Epidermal melanocyte (primary cell): ENCODE data around the gene HES5.
"Not testable (repeated sequence)": the region's sequence is repeated elsewhere in the genome, so short reads cannot be mapped to it uniquely, and the experiment has no call there.

Source experiments
- DNase-seq: peaks from one replicate; pipeline ENCODE4 v3.0.0; 2011; ENCODE audit warnings: low spot score; ENCODE audit not compliant: insufficient read length

Gene HES5

DNA sequence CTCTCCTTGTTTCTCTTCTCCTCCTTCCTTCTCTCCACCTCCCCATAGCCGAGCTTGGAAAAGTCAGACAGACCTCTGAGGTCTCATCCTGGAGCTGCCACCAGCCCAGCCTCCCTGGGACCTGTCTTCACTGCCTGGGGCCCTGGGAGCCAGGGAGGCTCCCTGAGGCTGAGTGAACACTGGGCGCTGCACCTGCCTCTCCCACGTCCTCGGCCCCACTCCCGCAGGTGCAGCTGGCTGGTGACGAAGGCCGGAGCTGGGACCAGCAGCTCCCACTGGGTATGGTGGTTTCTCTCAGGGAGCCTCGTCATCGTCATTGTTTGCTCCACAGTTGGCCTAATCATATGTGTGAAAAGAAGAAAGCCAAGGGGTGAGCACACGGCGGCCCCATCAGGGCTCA, 31.4 kb upstream of the HES5 start:
- DNase-seq, result no peak

DNA sequence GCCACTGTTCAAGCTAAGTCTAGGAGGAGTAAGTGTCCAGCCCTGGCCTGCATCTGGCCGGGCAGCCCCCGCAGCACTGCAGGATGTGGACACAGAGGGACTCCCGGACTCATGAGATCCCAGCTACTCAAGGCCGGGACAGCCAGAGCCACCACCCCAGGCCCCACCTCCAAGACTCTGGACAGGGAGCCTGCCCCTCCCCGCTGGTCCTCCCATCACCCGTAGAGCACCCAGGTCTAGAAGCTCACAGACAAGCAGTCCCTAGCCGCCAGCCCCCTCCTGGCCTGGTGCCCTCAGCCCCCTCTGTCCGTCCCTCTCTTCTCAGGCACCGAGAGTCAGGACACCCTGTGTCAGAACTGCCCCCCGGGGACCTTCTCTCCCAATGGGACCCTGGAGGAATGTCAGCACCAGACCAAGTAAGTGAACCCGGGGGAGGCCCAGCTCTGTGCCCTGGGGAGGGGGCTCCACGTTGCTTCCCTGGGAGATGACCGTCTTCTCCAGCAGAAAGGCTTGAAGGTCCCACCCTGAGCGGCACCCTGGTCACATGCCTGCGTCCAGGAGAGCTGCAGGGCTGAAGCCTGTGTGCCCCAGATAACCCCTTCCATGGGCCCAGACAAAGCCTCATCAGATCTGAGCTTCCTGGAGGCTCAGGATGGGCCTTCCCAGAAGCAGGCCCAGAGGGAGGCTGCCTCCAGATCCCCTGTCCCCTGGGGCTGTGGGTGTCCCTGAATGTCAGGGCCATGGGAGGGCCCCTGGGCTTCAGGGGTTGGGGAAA, 30.4 kb upstream of the HES5 start:
- DNase-seq, result no peak

DNA sequence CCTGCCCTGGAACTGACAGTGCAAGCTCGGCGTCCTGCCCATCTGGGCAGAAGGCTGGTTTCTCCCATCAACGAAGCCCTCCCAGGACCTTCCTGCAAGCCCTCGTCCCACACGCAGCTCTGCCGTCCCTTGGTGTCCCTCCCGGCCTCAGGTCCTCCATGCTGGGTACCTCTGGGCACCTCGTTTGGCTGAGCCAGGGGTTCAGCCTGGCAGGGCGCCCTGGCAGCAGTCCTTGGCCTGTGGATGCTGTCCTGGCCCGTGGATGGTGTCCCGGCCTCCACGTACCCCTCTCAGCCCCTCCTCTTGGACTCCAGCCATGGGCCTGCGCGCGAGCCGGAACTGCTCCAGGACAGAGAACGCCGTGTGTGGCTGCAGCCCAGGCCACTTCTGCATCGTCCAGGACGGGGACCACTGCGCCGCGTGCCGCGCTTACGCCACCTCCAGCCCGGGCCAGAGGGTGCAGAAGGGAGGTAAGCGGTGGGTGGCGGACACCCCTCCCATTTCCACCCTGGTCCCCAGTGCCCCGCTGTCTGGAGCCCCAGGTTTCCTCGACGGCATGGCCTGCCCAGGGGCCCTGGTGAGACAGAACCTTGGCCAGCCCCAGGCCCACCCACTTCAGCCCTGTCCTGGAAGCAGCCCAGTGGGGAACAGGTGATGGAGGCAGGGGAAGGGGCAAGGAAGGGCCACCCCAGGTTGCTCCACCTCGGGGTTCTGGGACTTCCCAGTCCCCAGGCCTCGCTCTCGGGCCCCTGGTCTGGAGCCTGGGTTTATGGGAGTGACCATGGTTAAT, 29.6 kb upstream of the HES5 start:
- DNase-seq, result no peak

DNA sequence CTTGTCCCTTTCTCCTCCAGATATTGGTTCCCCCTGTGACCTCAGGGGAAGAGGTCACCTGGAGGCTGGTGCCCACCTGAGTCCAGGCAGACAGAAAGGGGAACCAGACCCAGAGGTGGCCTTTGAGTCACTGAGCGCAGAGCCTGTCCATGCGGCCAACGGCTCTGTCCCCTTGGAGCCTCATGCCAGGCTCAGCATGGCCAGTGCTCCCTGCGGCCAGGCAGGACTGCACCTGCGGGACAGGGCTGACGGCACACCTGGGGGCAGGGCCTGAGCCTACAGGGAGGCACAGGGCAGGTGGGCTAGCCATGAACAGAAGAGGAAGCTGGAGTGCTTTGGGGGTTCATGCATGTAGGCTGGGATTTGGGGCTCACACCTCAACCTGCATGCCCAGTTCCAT, 28.8 kb upstream of the HES5 start:
- DNase-seq, result no peak

DNA sequence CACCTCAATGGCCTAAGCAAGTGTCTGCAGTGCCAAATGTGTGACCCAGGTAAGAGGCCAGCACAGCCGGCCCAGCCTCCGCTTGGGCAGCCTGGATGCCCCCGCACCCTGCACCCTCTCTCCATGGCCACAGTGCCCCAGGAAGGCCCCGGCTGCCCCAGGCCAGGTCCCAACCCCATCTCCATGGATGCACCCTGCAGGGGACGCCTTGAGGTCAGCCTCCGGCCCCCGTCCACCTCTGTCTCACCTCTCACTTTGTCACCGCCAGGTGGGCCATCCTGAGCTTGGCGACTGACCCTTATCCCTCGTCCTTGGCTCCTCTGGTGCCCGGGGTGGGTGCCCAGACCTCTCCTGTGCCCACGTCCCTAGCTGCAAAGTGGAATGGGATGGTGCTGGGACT, 28.4 kb upstream of the HES5 start:
- DNase-seq, result no peak

DNA sequence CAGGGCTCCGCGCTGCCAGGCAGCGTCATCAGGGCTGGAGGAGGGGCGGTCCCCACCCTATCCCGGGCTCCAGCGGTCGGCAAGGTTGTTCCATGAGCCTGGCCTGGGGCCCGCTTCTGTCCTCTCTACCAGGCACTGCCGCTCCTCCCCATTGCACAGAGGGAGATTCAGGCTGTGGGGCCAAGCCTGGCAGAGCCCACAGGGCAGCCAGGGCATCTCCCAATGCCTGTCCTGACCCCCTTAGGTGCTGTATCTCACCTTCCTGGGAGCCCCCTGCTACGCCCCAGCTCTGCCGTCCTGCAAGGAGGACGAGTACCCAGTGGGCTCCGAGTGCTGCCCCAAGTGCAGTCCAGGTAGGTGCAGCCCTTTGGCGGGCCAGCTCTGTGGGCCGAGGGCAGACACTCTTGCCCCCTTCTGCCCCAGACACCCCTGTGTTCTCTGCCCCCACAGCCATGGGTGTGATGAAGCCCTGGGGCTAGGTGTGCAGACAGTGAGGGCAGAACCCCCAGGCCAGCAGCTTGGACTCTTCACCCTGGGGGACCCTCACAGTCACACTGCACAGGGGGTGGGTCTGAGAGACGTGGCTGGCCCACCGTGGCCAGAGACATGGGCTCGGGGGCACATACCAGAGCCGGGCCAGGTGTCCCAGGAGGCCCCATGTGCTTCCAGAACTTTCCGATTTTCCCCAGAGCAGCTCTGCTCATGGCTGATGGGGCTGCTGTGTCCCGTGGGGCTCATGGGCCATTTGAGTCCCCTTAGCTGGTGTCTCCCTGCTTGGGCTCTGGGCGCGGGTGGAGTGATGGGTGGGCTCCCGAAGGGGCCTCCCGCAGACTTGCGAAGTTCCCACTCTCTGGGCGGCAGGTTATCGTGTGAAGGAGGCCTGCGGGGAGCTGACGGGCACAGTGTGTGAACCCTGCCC, 27.7 kb upstream of the HES5 start:
- DNase-seq, result no peak

DNA sequence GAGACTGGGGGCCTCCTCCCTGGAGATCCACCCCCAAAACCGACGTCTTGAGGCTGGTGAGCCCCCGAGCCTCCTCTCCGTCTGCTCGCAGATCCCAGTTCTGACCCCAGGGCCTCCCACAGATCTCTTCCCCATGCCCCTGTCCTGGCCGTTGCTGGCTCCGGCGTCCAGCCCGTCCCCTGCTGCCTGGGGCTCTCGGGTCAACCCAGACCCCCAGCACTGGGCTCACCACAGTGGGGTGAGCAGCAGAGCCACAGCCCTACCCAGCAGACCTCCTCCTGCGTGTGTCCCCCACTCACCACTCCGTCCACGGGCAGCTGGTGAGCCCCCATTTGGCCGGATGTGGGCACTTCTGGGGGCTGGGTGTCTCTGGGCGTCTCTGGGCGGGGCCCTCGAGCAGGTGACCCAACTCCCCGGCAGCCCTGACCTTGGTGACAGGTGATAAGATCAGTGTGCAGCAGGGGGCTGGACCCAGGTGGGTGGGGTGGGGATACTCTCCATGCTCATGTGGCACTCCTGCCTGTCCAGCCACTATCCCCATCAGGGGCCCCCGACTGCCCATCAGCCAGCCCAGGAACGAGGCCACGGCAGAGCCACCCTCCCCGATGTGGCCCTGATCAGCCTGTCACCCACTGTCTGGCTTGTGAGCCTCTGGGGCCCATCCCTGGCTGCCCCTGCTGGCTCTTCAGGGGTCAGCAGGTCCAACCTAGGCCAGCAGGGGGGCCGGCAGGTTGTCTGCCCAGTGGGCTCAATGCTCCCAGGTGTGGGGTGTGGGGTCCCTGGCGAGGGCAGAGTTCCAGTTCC, 26.8 kb upstream of the HES5 start:
- no peak for DNase-seq

DNA sequence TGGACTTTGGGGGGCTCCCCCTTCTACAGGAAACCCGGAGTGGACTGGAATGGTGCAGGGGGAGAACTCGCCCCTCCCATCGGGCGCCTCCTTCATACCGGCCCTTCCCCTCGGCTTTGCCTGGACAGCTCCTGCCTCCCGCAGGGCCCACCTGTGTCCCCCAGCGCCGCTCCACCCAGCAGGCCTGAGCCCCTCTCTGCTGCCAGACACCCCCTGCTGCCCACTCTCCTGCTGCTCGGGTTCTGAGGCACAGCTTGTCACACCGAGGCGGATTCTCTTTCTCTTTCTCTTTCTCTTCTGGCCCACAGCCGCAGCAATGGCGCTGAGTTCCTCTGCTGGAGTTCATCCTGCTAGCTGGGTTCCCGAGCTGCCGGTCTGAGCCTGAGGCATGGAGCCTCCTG, 26.2 kb upstream of the HES5 start, which contains the start of gene TNFRSF14:
TSS of gene TNFRSF14 (plus strand) at position 95 of the 401 bp plus-strand sequence. CDS start at position 389, 294 bp downstream.
- no peak for DNase-seq

DNA sequence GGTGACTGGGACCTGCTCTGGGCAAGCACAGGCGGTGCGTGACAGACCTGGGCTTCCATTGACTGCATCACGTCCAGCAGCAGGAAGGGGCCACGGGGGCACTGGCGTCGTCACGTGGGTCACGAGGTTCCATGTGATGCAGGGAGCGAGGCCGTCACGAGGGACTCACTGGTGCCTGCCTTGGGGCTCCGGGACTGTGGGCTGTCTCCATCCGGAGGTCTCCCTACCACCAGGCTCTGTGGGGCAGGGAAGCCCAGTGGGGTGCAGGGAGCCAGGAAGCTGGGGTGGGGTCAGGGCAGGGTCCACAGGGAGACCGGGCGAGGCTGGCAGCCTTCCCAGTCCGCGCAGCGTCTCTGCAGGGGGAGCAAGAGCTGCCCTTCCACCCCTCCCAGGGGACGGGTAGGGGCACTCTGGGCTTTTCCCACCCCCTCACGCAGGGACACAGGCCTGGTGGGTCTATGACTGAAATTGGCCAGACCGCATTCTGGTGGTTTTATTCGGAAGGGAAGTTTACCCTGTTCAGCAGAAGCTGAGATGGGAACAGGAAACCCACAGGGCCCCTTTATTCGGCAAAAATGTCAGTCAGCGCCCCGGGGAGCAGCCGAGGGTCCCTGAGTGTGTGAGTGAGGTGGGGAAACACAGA, 25.7 kb upstream of the HES5 start:
- peak; percentile 88 for DNase-seq

DNA sequence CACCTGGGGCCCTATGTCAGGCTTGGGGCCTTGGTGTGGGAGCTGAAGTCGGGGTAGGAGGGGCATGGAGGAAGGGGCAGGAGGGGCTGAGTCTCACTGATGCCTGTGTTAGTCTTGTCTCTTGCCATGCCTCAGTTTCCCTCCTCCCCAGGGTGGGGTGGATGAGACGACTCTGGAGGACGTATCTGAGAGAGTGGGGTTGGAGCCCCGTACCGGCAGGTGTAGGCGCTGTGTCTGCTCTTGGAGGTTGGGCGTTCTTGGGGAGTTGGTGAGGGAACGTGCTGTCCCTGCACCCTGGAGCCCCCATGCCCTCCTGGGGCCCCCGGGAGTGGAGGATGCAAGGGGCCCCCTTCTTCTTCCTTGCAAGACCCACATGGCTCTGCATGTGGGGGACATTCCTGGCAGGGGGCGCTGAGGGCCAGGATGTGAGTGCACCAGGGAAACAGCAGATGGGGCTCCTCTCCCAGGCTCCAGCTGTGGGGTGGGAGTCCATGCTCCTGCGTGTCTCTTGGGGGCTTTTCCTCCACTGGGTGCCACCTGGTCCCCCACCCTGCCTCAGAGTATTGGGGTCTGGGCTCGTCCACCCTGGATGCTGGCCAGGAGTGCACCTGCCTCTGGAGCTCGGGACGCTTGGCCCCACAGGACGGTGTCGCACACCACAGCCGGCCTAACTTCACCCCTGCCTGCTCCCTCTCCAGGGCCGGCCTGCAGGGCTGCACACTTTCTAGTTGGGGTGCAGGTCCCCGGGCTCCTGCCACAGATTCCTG, 24.7 kb upstream of the HES5 start:
- no peak for DNase-seq

DNA sequence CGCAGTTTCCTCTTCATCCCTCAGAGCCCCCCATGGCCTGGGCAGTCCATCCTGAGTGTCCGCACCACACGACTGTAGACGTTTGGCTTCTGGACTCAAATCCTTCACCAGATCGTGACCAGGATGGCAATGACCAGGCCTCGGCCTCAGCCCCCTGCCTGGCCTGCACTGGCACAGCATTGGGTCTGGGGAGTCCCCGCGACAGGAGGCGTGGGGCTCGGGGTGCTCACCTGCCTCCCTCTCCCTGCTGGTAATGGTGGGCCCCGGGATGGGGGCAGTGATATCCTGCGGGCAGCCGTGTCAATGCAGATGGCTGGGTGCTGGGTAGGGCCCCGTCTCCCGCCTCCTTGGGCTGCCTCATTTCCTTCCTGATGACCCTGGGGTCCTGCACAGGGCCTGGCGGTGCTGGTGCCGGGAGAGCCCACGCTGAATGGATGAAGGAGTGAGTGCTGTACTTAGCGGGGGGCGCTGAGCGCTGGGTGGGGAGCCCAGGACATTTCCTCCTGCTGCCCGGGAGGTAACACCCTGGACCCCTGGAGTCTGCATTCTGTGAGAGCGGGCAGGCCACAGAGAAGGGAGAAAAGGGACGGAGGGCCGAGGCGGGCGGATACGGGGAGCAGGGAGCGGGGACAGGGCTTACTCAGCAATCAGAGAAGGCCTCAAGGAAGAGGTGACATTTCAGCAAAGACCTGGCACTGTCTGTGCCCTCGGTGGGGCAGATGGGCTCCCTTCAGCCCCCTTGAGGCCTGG, 24.0 kb upstream of the HES5 start:
- DNase-seq, result no peak

DNA sequence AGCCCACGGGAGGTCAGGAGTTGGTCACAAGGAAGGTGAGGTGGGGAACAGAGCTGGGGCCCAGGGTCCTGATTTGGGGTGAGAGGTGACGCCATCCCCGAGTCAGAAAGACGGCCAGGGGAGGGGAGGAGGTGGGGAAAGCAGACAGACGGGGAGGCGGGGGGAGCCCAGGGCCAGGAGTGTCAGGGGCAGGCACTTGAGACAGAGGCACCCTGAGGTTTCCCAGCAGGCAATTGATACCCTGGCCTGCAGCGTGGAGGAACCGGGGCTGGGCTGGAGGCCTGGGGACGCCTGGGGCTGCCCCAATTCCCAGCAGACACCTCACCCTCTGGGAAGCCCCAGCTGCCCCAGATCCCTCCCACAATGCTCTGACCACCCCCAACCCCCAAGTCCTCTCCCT, 23.0 kb upstream of the HES5 start:
- not testable (repeated sequence) for DNase-seq

DNA sequence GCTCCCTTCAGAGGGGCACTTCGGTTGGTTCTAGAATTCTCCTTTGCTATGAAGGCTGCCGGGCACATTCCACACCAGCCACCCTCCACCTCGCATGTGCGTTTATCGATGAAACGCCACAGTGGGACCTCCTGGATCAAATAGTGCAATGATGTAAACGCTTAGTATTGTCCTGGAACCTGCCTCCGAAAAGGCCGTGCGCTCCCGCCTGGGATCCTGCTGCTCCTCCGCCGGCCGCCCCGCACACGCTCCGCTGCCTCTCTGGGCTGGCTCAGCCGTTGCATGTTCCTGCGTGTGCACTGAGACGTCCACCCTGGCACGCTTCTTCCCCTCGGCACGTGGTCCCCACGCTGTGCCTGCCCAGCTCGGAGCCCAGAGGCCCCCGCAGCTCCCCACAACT, 22.1 kb upstream of the HES5 start:
- no peak for DNase-seq

DNA sequence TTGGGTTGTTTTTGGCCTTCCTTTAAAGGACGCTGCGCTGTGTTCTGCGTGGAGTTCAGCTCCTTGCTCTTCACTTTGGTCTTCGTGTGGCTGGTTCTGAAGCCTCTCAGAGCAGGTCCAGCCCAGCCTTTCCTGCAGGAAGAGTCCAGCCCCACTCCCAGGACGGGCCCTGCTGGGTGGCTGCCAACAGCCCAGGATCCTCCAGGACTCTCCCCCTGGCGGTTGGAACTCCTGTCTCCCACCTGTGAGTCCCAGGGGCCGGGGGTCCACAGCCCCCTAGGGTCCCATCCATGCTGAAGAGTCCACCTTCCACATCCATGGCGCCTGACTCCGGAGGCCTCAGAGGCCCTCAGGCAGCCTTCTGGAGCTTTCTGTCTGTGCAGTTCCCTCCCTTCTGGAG, 21.5 kb upstream of the HES5 start:
- DNase-seq, result not testable (repeated sequence)

DNA sequence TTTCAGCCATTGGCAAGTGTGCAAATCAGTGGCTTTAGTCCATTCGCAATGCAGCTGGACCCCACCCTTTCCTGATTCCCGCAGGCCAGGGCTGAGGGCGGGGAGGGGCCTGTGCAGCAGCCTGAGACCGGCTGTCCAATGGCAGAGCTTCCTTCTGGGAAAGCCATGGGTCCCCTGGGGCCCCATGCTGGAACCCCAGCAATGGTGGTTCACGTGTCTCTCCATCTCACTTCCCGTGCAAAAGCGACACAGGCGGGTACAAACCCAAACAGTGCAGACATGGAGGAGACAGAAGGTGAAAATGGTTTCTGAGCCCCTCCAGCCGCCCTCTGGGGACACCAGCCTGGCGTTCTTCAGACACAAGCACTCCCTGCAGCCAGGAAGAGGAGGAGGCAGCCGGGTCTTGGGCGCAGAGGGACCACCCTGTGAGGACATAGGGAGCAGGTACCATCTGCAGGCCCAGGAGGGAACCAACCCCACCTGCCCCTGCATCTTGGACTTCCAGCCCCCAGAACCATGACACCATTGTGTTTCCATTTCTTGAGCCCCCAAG, 20.3 kb upstream of the HES5 start:
- not testable (repeated sequence) for DNase-seq

DNA sequence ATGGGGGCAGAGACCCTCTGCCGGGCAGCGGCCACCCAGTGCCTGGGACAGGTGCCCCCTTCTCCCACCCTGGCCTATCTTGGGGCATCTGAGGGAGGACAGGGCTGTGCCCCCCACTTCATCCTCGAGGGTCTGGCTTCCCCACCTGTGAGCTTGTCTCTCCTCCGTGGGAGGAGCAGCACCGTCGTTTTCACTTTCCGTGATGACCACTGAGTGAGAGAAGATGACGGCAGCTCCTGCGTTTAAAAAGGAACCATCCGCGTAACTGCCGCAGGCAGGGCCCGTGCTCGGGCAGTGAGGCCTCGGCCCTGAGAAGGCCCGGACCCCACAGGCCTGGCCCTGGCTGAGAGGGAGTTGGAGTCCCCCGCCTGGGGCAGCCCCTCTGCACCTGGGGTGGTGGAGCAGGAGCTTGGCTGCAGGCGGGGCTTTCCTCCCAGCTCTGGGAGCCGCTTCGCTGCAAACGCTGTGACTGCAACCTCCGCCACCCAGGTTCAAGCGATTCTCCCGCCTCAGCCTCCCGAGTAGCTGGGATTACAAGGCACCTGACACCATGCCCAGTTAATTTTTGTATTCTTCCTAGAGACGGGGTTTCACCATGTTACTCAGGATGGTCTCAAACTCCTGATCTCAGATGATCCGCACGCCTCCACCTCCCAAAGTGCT, 19.4 kb upstream of the HES5 start:
- not testable (repeated sequence) for DNase-seq

DNA sequence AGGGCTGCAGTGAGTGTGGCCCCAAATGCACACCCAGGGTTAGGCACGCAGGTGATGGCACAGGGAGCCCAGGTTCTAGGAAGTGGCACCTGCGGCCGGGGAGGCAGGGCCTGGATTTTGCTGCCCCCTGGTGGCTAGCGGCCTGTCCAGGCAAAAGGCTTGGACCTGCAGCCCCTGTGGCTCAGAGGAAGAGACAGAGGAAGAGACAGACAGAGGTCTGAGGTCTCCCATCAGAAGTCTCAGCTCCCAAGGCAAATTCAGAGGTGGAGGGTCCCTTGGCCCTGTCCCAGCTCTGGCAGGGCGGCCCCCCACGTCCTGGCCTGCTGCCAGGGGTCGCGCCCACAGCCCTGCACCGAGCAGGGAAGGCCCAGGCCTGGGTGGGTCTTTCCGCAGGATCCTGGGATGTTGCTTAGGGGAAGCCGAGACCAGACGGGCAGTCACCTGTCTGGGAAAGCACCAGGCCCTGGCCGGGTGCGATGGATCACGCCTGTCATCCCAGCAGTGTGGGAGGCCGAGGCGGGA, 18.1 kb upstream of the HES5 start:
- DNase-seq, result peak; percentile 84
